H1 (cell line): Measurements from ENCODE around the gene TIMM9. TPM values are rescaled to one million over a fixed set of nuclear protein-coding genes. Genes with fewer than 3 reads are reported as not detected.

Source experiments
- CBX5 ChIP-seq: fragments of 300-800, 300-1000 bp; sonication (generic); IDR thresholded peaks from 2 replicates; pipeline ENCODE4 v1.7.1; 2016; ENCODE audit warnings: antibody characterized with exemption, low read length, low read depth
- polyA plus RNA-seq, 7 experiments: library from polyadenylated mRNA; depleted of rRNA in 3 of 7; stranded (reverse) in 5 of 7; unstranded in 2 of 7; fragments of >200 nt in 5 of 7; fragments of 200-250 nt in 2 of 7; gene quantifications; 1 replicate in 5 of 7; 2 replicates in 1 of 7; 4 replicates in 1 of 7; pipeline versions ENCODE4 v1.2.1 to v1.2.3, GENCODE V29; 2011 to 2013; ENCODE audit warnings: missing spikeins in 2 of 7, mixed read lengths in 2 of 7
- total RNA-seq: library from RNA; stranded (reverse); fragmentation: NEBNext Ultra II Directional; extraction: Animal tissue kit (Norgen Biotek cat#: 25700); gene quantifications from 2 replicates; pipeline ENCODE4 v1.2.1, GENCODE V29; 2021

Gene TIMM9
- total and polyA plus RNA-seq, 2 of the 8 experiments (the other 6 are each of a cell fraction or from before 2014, with no cell fraction given): 24.0 to 52.2 TPM

- TF ChIP-seq CBX5: no peak
Observed at GRCh38 chr14:58397156-58397555, 30.2 kb downstream of the TIMM9 start (continued).
